NCI-H187 treated with DMSO at 0.1 percent for 48 hours (cell line): ENCODE measurements around the gene BAHCC1.

Experiments
- DNase-seq: peaks from one replicate; lab custom pipeline; 2025; lab: John Stamatoyannopoulos, UW

BAHCC1 gene

GRCh38 chr17:81443269-81443668, 48.0 kb downstream of the BAHCC1 start:
- DNase-seq: no peak

GRCh38 chr17:81444610-81445339, 49.5 kb downstream of the BAHCC1 start:
- DNase-seq: no peak

DNA sequence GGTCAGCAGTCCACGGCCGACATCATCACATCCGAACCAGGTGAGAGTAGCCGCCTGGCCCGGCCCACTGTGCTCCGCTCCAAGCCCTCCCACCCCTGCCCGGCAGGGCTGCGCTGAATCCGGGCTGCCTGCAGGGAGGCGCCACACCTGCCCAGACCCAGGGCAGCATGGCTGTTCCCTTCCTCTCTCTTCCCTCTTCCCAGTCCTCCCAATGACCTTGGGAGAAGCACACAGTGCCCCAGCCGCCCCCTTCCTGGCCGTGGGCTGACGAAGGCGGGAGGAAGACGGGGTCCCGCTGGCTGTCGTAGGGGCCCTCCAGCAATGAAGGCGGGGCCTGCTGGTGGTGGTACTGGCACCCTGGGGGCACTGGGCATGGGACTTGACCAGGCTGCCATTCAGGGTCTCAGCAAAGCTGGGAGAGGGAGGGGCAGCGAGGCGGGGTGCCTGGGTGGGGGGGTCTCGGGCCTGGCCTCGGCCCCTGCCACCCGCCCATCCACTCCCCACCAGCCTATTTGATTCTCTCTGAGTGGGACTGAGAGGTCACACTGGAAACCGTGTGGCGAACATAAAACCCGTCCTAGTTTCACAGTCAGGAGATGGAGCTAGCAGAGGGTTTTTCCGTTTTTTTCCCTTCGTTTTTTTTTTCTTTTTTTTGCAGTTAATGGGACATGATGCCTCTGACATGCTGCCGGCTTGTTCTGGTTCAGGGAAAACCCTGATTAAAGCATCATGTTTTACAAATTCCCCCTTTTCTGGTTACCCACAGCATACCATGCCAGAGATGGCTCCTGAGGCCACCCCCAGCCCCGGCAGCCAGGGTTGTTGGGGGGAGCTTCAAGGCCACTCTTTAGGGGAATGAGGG, 50.6 kb downstream of the BAHCC1 start:
- no peak for DNase-seq

DNA sequence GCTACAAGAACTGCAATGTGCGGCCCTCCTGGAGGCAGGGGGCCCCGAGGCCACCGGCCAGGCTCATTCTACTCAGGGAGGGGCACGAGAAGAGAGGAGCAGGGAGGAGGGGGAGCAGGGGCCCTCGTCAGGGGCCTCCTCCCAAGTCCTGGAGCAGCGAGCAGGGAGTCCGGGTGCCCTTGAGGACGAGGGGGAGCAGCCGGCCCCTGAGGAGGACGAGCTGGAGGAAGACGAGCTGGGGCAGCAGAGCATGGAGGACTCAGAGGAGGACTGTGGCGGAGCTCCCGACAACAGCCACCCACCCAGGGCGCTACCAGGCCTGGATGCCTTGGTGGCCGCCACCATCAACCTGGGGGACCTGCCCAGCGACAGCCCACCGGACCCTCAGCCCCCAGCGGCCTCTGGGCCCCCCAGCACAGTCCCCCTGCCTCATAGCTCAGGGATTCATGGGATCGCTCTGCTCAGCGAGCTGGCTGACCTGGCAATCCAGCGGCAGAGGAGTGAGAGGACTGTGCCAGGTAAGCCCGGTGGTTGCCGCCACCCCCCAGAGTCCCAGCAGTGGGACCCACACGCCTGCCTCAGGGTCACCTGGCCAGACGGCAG, 52.2 kb downstream of the BAHCC1 start:
- DNase-seq: no peak

DNA sequence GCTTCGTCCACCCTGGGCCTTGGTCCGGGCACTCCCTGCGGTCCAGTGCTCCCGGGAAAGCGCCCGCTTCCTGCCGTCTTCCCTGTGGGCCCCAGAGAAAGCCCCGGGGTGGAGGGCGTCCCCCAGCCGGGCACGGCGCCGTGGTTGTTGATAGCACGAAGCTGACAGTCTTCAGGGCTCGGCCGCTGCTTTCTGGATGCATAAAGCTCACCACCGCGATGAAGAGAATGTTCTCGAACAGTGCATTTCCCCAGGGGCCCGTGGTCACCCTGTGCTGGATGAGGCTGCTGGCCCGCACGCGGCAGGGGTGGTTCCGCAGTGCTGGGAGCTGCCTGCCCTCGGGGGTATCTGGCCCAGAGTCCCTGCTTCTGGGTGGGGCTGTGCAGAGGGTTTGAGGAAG, 53.2 kb downstream of the BAHCC1 start:
- no peak for DNase-seq

DNA sequence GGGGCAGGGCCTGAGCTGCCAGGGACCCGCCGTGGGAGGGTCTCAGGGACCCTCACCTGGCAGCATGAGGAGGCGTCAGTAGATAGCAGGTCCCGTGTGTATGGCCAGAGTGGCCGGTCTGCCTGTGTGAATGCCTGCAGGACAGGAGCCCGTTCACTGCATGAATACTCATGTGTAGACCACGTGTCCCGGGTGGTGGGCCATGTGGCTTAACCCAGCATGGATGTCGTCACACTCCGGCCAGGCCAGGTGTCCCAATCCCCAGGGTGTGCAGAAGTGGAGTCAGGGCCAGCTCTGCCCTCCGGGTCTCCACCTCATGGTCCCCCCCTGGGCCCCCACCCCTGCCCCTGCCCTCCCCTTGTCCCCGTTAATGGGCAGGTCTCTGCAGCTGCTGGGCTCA, 53.7 kb downstream of the BAHCC1 start:
- no peak for DNase-seq

DNA sequence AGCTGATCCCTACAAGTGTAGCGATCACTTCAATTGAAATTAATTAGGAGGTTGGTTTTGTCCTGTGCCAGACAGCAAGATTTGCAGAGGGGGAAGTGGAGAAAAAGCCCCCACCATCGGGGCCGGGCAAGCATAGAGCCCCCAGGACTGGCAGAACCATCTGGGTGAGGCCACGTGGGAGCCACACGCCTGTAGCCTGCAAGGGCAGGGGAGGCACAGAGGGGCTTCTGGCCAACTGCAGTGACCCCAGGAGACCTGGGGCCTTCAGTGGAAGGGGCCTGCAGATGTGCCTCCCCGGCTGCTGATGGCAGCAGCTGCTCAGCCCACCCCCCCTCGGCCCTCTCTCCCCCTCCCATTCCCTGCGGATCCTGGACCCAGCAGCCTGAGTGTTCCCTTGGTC, 54.1 kb downstream of the BAHCC1 start:
- DNase-seq: no peak

DNA sequence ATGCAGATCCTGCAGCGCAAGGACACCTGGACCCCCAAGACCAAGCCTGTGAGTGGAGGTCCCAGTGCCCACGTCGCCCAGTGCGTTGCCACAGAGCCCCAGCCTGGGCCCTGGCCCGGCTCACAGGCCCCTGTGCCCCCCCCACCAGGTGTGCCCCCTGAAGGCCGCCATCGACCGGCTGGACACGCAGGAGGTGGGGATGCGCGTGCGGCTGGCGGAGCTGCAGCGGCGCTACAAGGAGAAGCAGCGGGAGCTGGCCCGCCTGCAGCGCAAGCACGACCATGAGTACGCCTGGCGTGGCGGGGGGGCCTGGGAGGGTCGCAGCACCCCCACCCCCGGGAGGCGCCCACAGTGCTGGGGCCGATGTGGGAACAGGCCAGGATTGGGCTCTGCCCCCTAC, 56.6 kb downstream of the BAHCC1 start:
- no peak for DNase-seq

DNA sequence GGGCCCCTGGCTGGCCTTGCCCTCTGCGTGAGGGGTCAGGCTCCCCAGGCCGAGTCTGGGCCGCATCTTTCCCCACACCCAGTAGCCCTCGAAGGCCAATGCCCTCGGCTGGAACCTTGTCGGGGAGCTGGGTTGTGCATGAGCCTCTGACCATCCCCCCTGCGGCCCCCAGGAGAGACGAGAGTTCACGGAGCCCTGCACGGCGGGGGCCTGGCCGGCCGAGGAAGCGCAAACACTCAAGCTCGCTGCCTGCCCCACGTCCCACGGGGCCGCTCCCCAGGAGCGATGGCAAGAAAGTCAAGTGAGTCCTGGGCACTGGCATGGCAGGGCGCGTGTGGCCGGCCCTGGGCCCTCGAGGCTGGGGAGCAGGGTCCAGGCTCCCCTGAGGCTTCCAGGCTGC, 57.3 kb downstream of the BAHCC1 start:
- DNase-seq: no peak

DNA sequence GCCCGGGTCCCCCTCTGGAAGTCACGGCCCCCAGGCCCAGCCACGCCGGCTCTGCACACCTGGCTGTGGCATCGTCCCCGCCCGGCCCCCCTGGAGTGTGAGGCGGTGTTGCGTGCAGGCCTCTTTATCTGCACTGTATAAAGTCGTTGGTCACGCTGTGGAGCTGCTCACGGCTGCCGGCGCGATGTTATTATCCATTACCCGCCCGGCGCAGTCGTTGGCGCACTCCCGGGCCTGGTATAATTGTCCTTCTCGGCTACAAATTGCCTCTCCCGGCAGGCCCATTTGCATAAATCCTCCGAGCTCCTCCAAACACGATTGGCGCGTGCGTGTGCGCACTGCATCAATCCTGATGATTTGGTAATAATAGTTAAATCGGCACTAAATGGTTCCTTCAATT, 57.8 kb downstream of the BAHCC1 start:
- peak; percentile 61 for DNase-seq

- DNase-seq: no peak
Measured at GRCh38 chr17:81453712-81454111, 58.5 kb downstream of the BAHCC1 start.

DNA sequence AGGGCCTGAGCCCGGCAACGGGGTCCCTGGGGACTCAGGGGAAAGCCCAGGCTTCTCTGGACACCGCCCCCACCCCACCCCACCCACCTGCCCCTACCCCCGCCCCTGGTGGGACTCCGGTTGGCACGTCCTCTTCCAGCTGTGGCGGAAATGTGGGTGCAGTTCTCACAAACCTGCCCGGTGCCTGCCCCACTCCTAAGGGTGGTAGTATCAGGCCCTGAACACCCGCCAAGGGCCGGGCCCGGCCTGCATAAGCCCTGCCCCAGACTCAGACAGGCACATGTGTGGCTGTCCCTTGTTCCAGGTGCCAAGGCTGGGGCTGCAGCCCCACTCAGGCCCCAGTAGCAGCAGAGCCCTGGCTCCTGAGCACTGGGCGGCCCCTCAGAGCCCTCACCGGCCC, 59.2 kb downstream of the BAHCC1 start:
- DNase-seq: no peak

- DNase-seq: no peak
Measured at GRCh38 chr17:81455387-81455786, 60.1 kb downstream of the BAHCC1 start.

DNA sequence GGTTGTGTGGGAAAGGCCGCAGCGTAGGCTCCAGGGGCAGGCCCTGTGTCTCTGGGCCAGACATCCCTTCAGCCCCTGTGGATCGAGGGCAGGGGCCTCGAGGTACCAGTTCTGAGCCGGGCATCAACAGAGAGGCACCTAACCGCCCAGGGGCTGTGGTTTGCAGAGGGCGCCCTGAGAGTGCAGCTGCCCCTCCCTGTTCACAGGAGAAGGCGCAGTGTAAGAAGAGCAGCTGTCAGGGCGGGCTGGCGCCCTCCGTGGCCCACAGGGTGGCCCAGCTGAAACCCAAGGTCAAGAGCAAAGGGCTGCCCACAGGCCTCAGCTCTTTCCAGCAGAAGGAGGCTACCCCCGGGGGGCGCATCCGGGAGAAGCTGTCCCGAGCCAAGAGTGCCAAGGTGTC, 60.8 kb downstream of the BAHCC1 start:
- no peak for DNase-seq

- DNase-seq: no peak
Measured at GRCh38 chr17:81456798-81457197, 61.5 kb downstream of the BAHCC1 start.

GRCh38 chr17:81457401-81457800, 62.1 kb downstream of the BAHCC1 start:
- no peak for DNase-seq

- no peak for DNase-seq
Measured at GRCh38 chr17:81457917-81458555, 62.8 kb downstream of the BAHCC1 start.

GRCh38 chr17:81458628-81459027, 63.4 kb downstream of the BAHCC1 start:
- no peak for DNase-seq

DNA sequence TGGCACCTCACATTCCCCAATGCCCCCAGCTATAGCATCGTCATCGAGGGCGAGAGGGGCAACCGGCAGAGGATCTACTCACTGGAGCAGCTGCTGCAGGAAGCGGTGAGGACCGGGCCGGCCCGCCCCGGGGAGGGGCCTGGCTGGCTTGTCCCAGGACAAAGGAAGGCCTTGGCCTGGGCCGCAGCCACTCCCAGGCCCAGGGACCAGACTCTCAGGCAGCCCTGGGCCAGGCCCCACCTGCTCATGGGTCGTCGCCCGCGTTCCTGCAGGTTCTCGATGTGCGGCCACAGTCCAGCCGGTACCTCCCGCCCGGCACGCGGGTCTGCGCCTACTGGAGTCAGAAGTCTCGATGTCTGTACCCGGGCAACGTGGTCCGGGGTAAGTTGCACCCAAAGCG, 64.0 kb downstream of the BAHCC1 start:
- DNase-seq: no peak

- DNase-seq: no peak
Measured at GRCh38 chr17:81459864-81460263, 64.6 kb downstream of the BAHCC1 start.

GRCh38 chr17:81460856-81461460, 65.7 kb downstream of the BAHCC1 start:
- DNase-seq: no peak
